Measurements from ENCODE around the gene PRDM2.

Gene PRDM2

DNA sequence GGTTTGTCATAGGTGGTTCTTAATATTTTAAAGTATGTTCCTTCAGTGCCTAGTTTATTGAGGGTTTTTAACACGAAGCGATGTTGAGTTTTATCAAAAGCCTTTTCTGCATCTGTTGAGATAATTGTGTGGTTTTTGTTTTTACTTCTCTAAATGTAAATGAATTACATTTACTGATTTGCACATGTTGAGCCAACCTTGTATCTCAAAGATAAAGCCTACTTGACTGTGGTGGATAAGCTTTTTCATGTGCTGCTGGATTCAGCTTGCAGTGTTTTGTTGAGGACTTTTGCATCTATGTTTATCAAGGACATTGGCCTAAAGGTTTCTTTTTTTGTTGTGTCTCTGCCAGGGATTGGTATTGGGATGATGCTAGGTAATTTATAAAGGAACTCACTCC, 142.5 kb downstream of the PRDM2 start:
- no peak for DNase-seq (ENCODE audit: low read depth in 2 of 2)

DNA sequence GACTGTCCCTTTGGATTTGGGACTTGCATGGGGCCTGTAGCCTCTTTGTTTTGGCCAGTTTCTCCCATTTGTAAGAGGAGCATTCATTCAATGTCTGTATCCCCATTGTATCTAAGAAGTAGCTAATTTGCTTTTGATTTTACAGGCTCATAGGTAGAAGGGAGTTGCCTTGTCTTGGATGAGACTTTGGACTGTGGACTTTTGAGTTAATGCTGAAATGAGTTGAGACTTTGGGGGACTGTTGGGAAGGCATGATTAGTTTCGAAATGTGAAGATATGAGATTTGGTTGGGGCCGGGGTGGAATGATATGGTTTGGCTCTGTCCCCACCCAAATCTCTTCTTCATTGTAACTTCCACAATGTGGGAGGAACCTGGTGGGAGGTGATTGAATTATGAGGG, 151.7 kb downstream of the PRDM2 start:
- no peak for DNase-seq (ENCODE audit: low read depth in 2 of 2)

DNA sequence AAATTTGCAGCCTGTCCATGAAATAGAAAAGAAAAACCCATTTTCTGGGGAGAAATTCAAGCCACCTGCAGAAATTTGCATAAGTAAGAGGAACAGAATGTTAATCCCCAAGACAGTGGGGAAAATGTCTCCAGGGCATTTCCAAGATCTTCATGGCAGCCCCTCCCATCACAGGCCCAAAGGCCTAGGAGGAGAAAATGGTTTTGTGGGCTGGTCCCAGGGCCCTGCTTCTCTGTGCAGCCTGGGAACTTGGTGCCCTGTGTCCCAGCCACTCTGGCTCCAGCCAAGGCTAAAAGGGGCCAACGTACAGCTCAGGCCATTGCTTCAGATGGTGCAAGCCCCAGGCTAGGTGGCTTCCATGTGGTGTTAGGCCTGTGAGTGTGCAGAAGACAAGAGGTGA, 155.6 kb downstream of the PRDM2 start:
- no peak for DNase-seq (ENCODE audit: low read depth in 2 of 2)

DNA sequence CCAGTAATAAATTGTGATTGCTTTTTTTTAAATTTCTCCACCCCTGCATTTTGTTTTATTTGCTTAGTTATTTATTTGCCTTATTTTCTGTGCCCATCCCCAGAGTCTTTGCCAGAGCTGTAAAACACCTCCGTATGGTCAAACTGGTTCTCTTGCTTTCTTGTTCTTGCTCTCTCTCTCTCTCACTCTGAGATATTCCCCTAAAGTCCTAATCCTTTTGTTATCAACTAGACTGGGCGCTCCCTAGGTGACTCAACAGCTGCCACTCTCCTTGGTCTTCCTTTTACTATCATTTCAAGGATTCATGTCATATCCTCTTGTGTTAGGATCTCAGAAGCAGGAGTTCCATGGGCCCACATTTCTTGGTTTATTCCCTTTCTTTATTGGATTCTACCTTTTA, 160.0 kb downstream of the PRDM2 start:
- no peak for DNase-seq (ENCODE audit: low read depth in 2 of 2)

DNA sequence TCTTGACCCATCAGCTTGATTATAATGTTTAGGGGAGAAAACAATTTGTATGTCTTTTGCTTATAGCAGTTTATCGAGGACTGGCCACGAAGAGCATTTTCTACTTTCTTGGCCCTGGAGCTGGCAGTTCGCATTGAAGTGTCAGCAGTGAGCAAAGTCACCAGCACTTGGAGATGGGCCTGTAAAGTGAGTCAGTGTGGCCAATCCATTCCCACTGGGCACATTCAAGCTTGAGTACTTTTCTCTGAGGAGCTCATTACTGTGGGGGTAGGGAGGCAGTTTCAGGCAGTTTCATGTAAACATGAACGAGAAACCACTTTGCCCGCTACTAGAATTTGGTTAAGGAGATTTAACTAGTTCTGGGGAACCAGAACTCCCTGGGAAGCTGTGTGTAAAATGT, 164.8 kb downstream of the PRDM2 start:
- DNase-seq (ENCODE audit: low read depth in 2 of 2) = no peak

DNA sequence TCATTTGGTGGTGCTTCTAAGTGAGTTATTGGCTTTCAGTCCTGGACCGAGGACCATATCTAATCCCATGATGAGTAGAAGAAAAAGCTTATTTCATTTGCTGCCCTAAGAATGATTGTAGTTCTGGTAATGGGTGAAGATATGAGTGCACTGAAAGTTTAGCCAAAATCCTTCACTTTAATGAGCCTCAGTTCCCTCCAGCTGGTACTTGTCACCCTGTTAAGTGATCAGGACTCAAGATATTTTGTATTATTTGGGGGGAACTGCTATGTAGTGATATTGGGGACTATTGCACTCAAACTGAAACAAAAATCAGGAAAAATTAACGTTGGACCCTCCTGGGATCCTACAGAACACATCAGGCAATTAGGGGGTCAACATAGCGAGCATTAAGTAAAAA, 165.9 kb downstream of the PRDM2 start:
- no peak for DNase-seq (ENCODE audit: low read depth in 2 of 2)

DNA sequence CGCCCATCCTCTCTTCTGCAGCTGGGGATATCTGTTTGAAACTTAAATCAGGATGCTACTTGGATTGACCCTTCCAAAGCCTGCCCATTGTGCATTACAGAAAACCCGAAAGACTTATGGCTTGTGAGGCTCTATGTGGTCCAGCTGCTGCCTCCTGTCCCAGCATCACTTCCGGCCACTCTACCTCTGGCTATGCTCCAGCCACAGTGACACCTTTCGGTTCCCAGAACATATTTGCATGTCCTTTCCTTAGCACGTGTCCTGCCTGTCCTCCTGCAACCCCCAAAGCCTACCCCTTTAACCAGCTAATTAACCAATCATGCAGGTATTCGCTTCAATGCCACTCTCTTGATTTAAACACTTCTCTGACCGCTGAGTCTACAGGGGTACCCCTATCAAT, 167.6 kb downstream of the PRDM2 start:
- DNase-seq (ENCODE audit: low read depth in 2 of 2) = no peak

DNA sequence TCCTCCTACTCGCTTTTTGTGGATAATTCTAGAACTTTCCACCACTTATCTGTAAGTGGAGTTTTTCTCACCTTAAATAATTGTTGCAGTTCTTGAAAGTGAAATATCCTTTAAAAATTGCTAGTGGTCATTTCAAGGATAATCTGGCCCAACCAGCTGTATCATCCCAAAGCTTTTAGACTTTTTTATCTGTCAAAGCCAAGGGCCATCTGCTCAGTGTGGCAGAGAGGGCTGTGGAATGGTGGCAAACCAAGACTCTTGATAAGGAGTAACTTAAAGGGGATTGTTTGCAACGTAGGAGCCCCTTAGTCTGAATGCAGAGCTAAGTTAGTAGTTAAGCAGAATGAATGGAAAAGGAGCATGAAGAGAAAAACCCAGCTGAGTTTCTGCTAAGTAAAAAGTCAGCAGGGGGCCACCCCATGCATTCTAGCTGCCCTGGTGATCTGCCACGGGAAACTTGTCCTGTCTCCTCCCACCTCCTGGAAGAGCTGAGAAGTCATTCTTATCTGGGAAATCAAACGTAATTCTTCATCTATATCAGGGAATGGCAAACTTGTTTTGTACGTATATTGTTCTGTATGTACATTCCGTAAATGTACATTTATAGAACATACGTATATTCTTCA, 169.3 kb downstream of the PRDM2 start:
- no peak for DNase-seq (ENCODE audit: low read depth in 2 of 2)

DNA sequence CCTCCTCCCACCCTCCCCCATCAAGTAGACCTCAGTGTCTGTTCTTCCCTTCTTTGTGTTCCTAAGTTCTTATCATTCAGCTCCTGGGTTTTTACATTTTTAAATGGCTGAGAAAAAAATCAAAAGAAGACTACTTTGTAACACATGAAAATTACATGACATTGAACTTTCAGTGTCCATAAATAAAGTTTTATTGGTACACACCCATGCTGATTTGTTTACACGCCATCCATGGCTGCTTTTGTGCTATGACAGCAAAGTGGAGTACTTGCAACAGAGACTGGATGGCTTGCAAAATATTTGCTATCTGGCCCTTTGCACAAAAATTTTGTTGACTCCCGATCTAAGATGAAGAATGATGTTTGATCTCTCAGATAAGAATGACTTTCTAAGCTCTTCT, 171.4 kb downstream of the PRDM2 start:
- no peak for DNase-seq (ENCODE audit: low read depth in 2 of 2)

DNA sequence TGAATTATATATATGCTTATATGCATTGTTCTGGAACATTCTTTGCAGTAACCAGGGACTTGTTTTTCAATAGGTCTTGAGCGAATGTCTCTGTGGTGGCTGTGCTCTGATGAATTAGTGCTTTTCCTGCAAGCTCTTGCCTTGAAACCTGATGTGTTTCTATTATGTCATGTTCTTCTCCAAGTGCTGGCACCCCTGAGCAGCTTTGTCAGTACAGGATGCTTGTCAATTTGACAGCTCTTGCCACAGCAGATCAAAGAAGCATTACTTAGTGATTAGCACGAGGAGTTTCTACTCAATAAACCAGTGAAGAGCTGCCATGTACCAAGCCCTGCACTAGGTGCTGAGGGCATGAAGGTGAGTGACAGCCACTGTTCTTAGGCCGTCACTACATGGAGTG, 171.9 kb downstream of the PRDM2 start:
- no peak for DNase-seq (ENCODE audit: low read depth in 2 of 2)

DNA sequence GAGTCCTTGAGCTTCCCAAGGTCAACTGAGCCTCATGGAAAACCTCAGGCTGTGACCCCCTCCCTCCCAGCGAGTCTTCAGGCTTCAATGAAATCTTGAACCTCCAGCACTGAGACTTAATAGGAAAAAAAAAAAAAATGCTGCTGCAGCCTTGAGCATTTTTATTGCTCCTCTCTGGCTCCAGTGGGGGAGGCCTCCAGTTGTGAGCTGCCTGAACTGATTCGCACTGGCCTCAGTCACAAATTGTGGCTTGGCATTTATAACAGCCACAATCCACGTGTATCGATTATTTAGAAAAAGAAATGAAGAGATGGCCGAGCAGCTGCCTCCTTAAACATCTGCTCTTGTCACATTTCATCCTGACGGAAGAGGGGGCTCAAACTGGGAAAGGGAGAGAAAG, 173.0 kb downstream of the PRDM2 start:
- no peak for DNase-seq (ENCODE audit: low read depth in 2 of 2)
